Ovary (tissue), 9 donors: Measurements from ENCODE around the gene ADAMTS17. TPM values are rescaled to one million over a fixed set of nuclear protein-coding genes. Genes with fewer than 3 reads are reported as not detected.

Source experiments
- DNase-seq, 5 donors: peaks; one replicate each; pipeline ENCODE4 v3.0.0-alpha.2; 2019 to 2020
- H3K27ac ChIP-seq, 2 donors: fragments of 200-600 bp; one replicate each; pipeline versions ENCODE4 v1.5.1 to v1.8.0; 2019 to 2022
- H3K27me3 ChIP-seq: fragments of 200-600 bp; one replicate; pipeline ENCODE4 v1.8.0; 2022
- H3K36me3 ChIP-seq: fragments of 200-600 bp; sonication (generic); one replicate; pipeline ENCODE4 v1.5.1; 2019
- H3K4me1 ChIP-seq: one replicate; pipeline ENCODE4 v1.8.1; 2013; ENCODE audit warnings: mild to moderate bottlenecking, moderate library complexity; ENCODE audit not compliant: insufficient read depth
- H3K4me3 ChIP-seq: fragments of 200-600 bp; sonication (generic); one replicate; pipeline ENCODE4 v1.5.1; 2017
- H3K9me3 ChIP-seq, 2 donors: fragments of 200-600 bp in 1 of 2; sonication (generic) in 1 of 2; one replicate each; pipeline versions ENCODE4 v1.5.1 to v1.8.1; 2013 to 2019; ENCODE audit warnings: mild to moderate bottlenecking in 1 of 2, moderate library complexity in 1 of 2
- CTCF ChIP-seq, 3 donors: fragments of 450-650 bp in 2 of 3; fragments of 200-600 bp in 1 of 3; IDR thresholded peaks; one replicate each; pipeline versions ENCODE4 v1.5.1 to v1.8.0; 2016 to 2022; ENCODE audit warnings: antibody characterized with exemption in 3 of 3, mild to moderate bottlenecking in 1 of 3
- EP300 ChIP-seq: sonication (generic); formaldehyde crosslinking; IDR thresholded peaks from one replicate; pipeline ENCODE4 v1.6.1; 2017; ENCODE audit warnings: antibody characterized with exemption
- POLR2A ChIP-seq: fragments of 450-650 bp; IDR thresholded peaks from one replicate; pipeline ENCODE4 v1.6.1; 2017; ENCODE audit warnings: antibody characterized with exemption, mild to moderate bottlenecking, moderate library complexity
- WGBS, 3 donors: extraction: QIAGEN DNeasy Blood & Tissue Kit in 1 of 3; methylation state at CpG; one replicate each; pipeline versions ENCODE4 v1.1.5 to v1.1.7; 2013 to 2017; 5-methylcytosine and 5-hydroxymethylcytosine counted together
- intact Hi-C, 4 donors: fragments of 100-400 bp; cut with DNase I; formaldehyde crosslinking; loops; one replicate each; pipeline versions ENCODE4 v1.11.0 to v1.15.1; 2022 to 2023
- polyA plus RNA-seq, 2 donors: library from polyadenylated mRNA; stranded (reverse); fragments of 200-250 nt in 1 of 2; fragments of 350-450 nt in 1 of 2; fragmentation: Illumina TruSeq in 1 of 2; extraction: RNeasy Lipid Tissue Mini Kit (QIAGEN cat#74804) in 1 of 2; gene quantifications; one replicate each; pipeline ENCODE4 v1.2.3, GENCODE V29; 2013 to 2014
- total RNA-seq, 7 donors: library from RNA; depleted of rRNA in 2 of 7; stranded (reverse); fragments of >200 nt in 2 of 7; fragmentation: NEBNext Ultra II Directional in 3 of 7; extraction: Animal tissue kit (Norgen Biotek cat#: 25700) in 3 of 7; gene quantifications; one replicate each; pipeline versions ENCODE4 v1.1.0 to v1.2.4, GENCODE V29; 2016 to 2023
- donor health status: DM: no; HTN: no; CAD: no; lungs with moderate emphysema.
- donor health status: DM: no; HTN: no; CAD: no.
- donor health status: Bipolar disorder and iron deficiency.
- donor health status: DM: yes; HTN: yes; CAD: no.
- donor health status: DM: no; HTN: no; CAD: no.
- donor health status: DM: yes; HTN: yes; CAD: no.

The ADAMTS17 gene
- total and polyA plus RNA-seq, 9 donors, result 1.3 to 11.3 (median 5.9) TPM

- H3K4me1 ChIP-seq, result no peaks in the 10 kb centered on the region
- no peak overlapping the region for H3K4me3 ChIP-seq
- WGBS, 3 donors, result 96 to 97% (median 96%) methylated on average over 2 of the region's 2 CpGs
- H3K36me3 ChIP-seq, result no peaks in the 10 kb centered on the region
- intact Hi-C loops, result no loop called here
- TF ChIP-seq POLR2A, result no peak
- TF ChIP-seq CTCF (IDR thresholded peaks at IDR 0.05), result no peak
- TF ChIP-seq EP300, result no peak
- no peak overlapping the region for H3K27ac ChIP-seq
- H3K27me3 ChIP-seq, result no peaks in the 10 kb centered on the region
- DNase-seq, result no peak
- no peaks in the 10 kb centered on the region for H3K9me3 ChIP-seq
Measured at GRCh38 chr15:100055821-100056220, 286.0 kb downstream of the ADAMTS17 start.

- WGBS, 3 donors, result 79 to 92% (median 85%) methylated on average over 7 of the region's 7 CpGs
- Histone ChIP-seq H3K4me3 (no peak overlapping the region), H3K36me3 (no peaks in the 10 kb centered on the region), H3K27me3 (no peaks in the 10 kb centered on the region), H3K27ac (no peak overlapping the region), H3K9me3 (no peaks in the 10 kb centered on the region), H3K4me1 (no peaks in the 10 kb centered on the region)
- TF ChIP-seq POLR2A, result no peak
- TF ChIP-seq CTCF (IDR thresholded peaks at IDR 0.05), result no peak
- TF ChIP-seq EP300, result no peak
- DNase-seq, result no peak
- intact Hi-C loops, result no loop called here
Measured at GRCh38 chr15:100054539-100054938, 287.2 kb downstream of the ADAMTS17 start.

- H3K4me1 ChIP-seq, result no peaks in the 10 kb centered on the region
Measured at GRCh38 chr15:100053474-100054121, 288.2 kb downstream of the ADAMTS17 start.

GRCh38 chr15:100052716-100053473 lies 288.9 kb downstream of the ADAMTS17 start:
- H3K4me3 ChIP-seq, result no peak overlapping the region
- no peaks in the 10 kb centered on the region for H3K36me3 ChIP-seq
- intact Hi-C loops, result no loop called here
- TF ChIP-seq EP300 (no peak), POLR2A (no peak), CTCF (IDR thresholded peaks at IDR 0.05) (no peak)
- no peak for DNase-seq
- no peaks in the 10 kb centered on the region for H3K4me1 ChIP-seq
- no peaks in the 10 kb centered on the region for H3K27me3 ChIP-seq
- no peaks in the 10 kb centered on the region for H3K9me3 ChIP-seq
- WGBS, 3 donors, result 88 to 92% (median 88%) methylated on average over 19 of the region's 19 CpGs
- no peak overlapping the region for H3K27ac ChIP-seq

More at GRCh38 chr15:100053474-100054121, 288.2 kb downstream of the ADAMTS17 start:
- peak in 1 of 5 donors; percentile 49 for DNase-seq
- 53 to 59% (median 55%) methylated on average over 11 of the region's 11 CpGs for WGBS, 3 donors
- Histone ChIP-seq H3K36me3 (no peaks in the 10 kb centered on the region), H3K27me3 (no peaks in the 10 kb centered on the region), H3K9me3 (no peaks in the 10 kb centered on the region), H3K27ac (no peak overlapping the region), H3K4me3 (no peak overlapping the region)
- no peak for TF ChIP-seq POLR2A
- TF ChIP-seq EP300, result no peak
- no peak for TF ChIP-seq CTCF (IDR thresholded peaks at IDR 0.05)
- intact Hi-C loops, result no loop called here
